ENCODE measurements around the gene MEF2A. TPM values are rescaled to one million over a fixed set of nuclear protein-coding genes. Genes with fewer than 3 reads are reported as not detected.

The MEF2A gene
- total and polyA plus RNA-seq, 10 of the 15 experiments (the other 5 are each of a cell fraction or from before 2014, with no cell fraction given) = 7.2 to 46.7 (median 35.9) TPM

DNA sequence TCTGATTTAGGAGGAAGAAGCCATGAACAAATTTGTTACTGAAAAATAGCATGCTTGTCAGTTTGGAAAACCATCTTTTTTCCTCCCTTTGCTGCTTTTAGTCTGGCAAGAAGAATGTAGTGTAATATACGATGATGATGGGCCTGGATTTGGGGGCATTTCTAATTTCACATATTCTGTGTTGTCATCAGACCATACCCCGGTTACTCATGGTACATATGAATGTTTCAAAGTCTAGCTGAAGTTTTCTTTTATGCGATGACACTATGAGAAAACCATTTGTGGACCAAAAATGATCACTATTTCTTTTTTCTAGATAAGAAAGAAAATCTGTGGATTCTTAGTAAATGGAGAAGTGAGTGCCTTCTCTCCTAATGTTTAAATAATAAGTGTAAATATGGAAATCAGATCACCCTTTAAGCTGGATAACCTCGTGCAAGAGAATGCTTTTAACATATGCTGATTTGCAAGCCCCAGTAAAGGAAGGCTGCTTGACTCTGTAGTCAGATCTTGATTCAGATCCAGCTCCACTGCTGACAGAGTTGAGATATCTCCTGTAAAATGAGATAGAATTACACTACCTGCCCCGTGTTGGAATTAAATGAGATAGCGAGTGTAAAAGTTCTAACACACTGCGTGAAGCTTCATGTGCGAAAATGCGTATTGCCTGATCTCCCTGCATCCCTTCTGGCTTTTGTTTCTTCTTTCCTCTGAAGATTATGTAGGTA lies 3.0 kb downstream of the MEF2A start:
- no peaks in the 10 kb centered on the region for H3K27me3 ChIP-seq (replicated peaks in 1 of 2; ENCODE audit: control insufficient read depth in 2 of 2, insufficient read depth in 2 of 2, low read length in 1 of 2)
- FAIRE-seq = no peak
- peak overlapping the region; percentile 29 for H3K27ac ChIP-seq (ENCODE audit: control insufficient read depth, insufficient read depth)
- DNase-seq (ENCODE audit: low read depth, low spot score) = no peak
- peak overlapping the region; percentile 35 for H3K9ac ChIP-seq (ENCODE audit: control insufficient read depth, insufficient read depth, low read length)
- no peaks in the 10 kb centered on the region for H4K20me1 ChIP-seq (ENCODE audit: control insufficient read depth, insufficient read depth)
- ATAC-seq = no peak
- peak overlapping the region; percentile 87 for H3K4me2 ChIP-seq (ENCODE audit: control insufficient read depth, insufficient read depth)
- H3K36me3 ChIP-seq (ENCODE audit: control insufficient read depth in 2 of 2, insufficient read depth in 2 of 2, low read length in 1 of 2) = no peaks in the 10 kb centered on the region
- intact Hi-C loops (cut with micrococcal nuclease; ENCODE audit: unreplicated experiment) = loop anchor here (1.0 to 5.0 kb wide), 4 partner anchors 44 to 286 kb away; no protein-coding TSS in a partner anchor
- H3K79me2 ChIP-seq (ENCODE audit: control insufficient read depth, insufficient read depth, low read length) = peaks cover 75% of the 10 kb centered on the region
- TSS peak; percentile 39 for BruUV-seq (replicated peaks)
- H3K4me1 ChIP-seq (ENCODE audit: control insufficient read depth, insufficient read depth, low read length) = peaks cover 10% of the 10 kb centered on the region
- ChIA-PET CTCF (interaction anchor here (0.9 to 5.3 kb wide), 11 partner anchors 24 to 296 kb away, joined by 3 to 55 read pairs (median 4); no protein-coding TSS in a partner anchor), RAD21 (ENCODE audit: unreplicated experiment) (interaction anchor here (1.0 to 6.4 kb wide), 17 partner anchors 9 to 318 kb away, joined by 3 to 68 read pairs (median 6); partner anchors contain the start of gene LRRC28), SMC1A (ENCODE audit: uncharacterized antibody, unreplicated experiment) (interaction anchor here (0.8 to 4.7 kb wide), 27 partner anchors 9 to 281 kb away, joined by 3 to 46 read pairs (median 7); no protein-coding TSS in a partner anchor), POLR2A (interaction anchor here (1.0 to 6.4 kb wide), 7 partner anchors 10 to 66 kb away, joined by 4 to 41 read pairs (median 5); no protein-coding TSS in a partner anchor)
- WGBS (ENCODE audit: insufficient coverage, insufficient replicate concordance, low lambda C conversion rate, missing lambda C conversion rate) = 28% methylated on average over 9 of the region's 9 CpGs
- TF ChIP-seq SUZ12 (IDR thresholded peaks at IDR 0.05; ENCODE audit: unreplicated experiment) (no peak), NFIC (IDR thresholded peaks at IDR 0.05; ENCODE audit: low read depth, low read length) (no peak), NR2F1 (conservative IDR thresholded peaks at IDR 0.05) (no peak)
- H3K9me3 ChIP-seq (replicated peaks; ENCODE audit: control insufficient read depth, insufficient read depth, low read length) = no peaks in the 10 kb centered on the region; the same call in 2 of the 3 replicates
- in situ Hi-C loops (cut with MboI) = no loop called here
- H3K4me3 ChIP-seq = peak overlapping the region; percentile 99
- no peak overlapping the region for H2AFZ ChIP-seq (ENCODE audit: control insufficient read depth, low read depth, low read length)

DNA sequence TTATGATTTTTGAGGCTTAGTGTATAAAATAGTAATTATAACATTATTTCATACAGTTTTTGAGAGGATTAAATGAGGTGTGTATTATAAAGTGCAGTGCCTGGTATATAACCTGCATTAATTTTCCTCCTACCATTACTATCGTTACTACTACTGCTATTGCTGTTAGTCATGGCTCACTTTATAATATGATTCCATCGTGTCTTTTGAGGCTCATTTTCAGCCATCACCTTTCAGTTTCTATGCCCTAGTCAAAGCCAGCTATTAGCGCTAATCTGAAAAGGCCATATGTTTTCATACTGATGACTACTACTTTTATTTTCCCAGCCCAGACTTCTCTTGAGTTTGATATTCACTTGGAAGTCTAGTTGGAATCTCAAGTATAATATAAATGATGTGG lies 5.5 kb downstream of the MEF2A start:
- Histone ChIP-seq H3K4me3 (no peak overlapping the region), H3K4me2 (ENCODE audit: control insufficient read depth, insufficient read depth) (peak overlapping the region; percentile 44), H3K9me3 (replicated peaks; ENCODE audit: control insufficient read depth, insufficient read depth, low read length) (peaks cover 3% of the 10 kb centered on the region; the same call in 1 of the 3 replicates), H3K36me3 (ENCODE audit: control insufficient read depth in 2 of 2, insufficient read depth in 2 of 2, low read length in 1 of 2) (no peaks in the 10 kb centered on the region), H4K20me1 (ENCODE audit: control insufficient read depth, insufficient read depth) (no peaks in the 10 kb centered on the region), H3K79me2 (ENCODE audit: control insufficient read depth, insufficient read depth, low read length) (peaks cover 99% of the 10 kb centered on the region), H3K9ac (ENCODE audit: control insufficient read depth, insufficient read depth, low read length) (no peak overlapping the region), H3K4me1 (ENCODE audit: control insufficient read depth, insufficient read depth, low read length) (no peaks in the 10 kb centered on the region), H3K27me3 (replicated peaks in 1 of 2; ENCODE audit: control insufficient read depth in 2 of 2, insufficient read depth in 2 of 2, low read length in 1 of 2) (no peaks in the 10 kb centered on the region), H2AFZ (ENCODE audit: control insufficient read depth, low read depth, low read length) (no peak overlapping the region), H3K27ac (ENCODE audit: control insufficient read depth, insufficient read depth) (no peak overlapping the region)
- 0 out of 2 replicates have a peak, but pooled peaks have one; percentile 31 for TF ChIP-seq ZBTB33 (IDR thresholded peaks at IDR 0.05)
- TF ChIP-seq, protein P1, sequence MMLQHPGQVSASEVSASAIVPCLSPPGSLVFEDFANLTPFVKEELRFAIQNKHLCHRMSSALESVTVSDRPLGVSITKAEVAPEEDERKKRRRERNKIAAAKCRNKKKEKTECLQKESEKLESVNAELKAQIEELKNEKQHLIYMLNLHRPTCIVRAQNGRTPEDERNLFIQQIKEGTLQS (IDR thresholded peaks at IDR 0.05; ENCODE audit: borderline replicate concordance, extremely low read depth, low read depth, low read length) = no peak
- WGBS (ENCODE audit: insufficient coverage, insufficient replicate concordance, low lambda C conversion rate, missing lambda C conversion rate) = 0% methylated on average over 3 of the region's 3 CpGs
- in situ Hi-C loops (cut with MboI) = no loop called here
- ChIA-PET POLR2A (interaction anchor here (1.5 kb wide), 1 partner anchor 133 kb away, joined by 4 read pairs; no protein-coding TSS in a partner anchor), RAD21 (ENCODE audit: unreplicated experiment) (interaction anchor here (1.6 kb wide), 1 partner anchor 64 kb away, joined by 7 read pairs; no protein-coding TSS in a partner anchor), SMC1A (ENCODE audit: uncharacterized antibody, unreplicated experiment) (interaction anchor here (0.5 to 3.2 kb wide), 7 partner anchors 10 to 133 kb away, joined by 3 to 15 read pairs (median 4); no protein-coding TSS in a partner anchor), CTCF (interaction anchor here (1.5 kb wide), 1 partner anchor 10 kb away, joined by 10 read pairs; no protein-coding TSS in a partner anchor)
- ATAC-seq = peak; percentile 46
- DNase-seq (ENCODE audit: low read depth, low spot score) = no peak
- FAIRE-seq = no peak
- no TSS peak for BruUV-seq (replicated peaks)
- intact Hi-C loops (cut with micrococcal nuclease; ENCODE audit: unreplicated experiment) = no loop called here
